Stomach (tissue), 9 donors: ENCODE results near the gene SDR42E2. TPM values are rescaled to one million over a fixed set of nuclear protein-coding genes. Genes with fewer than 3 reads are reported as not detected.

ENCODE experiments used
- DNase-seq, 2 donors: peaks; one replicate each; pipeline versions ENCODE4 v3.0.0 to v3.0.0-alpha.2; 2013 to 2019
- H3K27ac ChIP-seq, 5 donors: fragments of 200-600 bp in 4 of 5; sonication (generic) in 4 of 5; one replicate each; pipeline ENCODE4 v1.5.1; 2013 to 2019; ENCODE audit warnings: mild to moderate bottlenecking in 1 of 5, moderate library complexity in 1 of 5
- H3K27me3 ChIP-seq, 3 donors: fragments of 200-600 bp; sonication (generic); one replicate each; pipeline ENCODE4 v1.5.1; 2017 to 2019; ENCODE audit warnings: mixed run types in 1 of 3
- H3K36me3 ChIP-seq, 4 donors: fragments of 200-600 bp; sonication (generic); 1 replicate in 3 of 4; 2 replicates in 1 of 4; pipeline ENCODE4 v1.5.1; 2016 to 2019
- H3K4me1 ChIP-seq, 4 donors: fragments of 200-600 bp; sonication (generic); one replicate each; pipeline ENCODE4 v1.5.1; 2016 to 2019
- H3K4me3 ChIP-seq, 4 donors: fragments of 200-600 bp; sonication (generic) in 3 of 4; one replicate each; pipeline ENCODE4 v1.5.1; 2016 to 2019; ENCODE audit warnings: mild to moderate bottlenecking in 1 of 4
- H3K9me3 ChIP-seq, 4 donors: fragments of 200-600 bp; sonication (generic); one replicate each; pipeline ENCODE4 v1.5.1; 2016 to 2019
- EP300 ChIP-seq: sonication (generic); formaldehyde crosslinking; IDR thresholded peaks from one replicate; pipeline ENCODE4 v1.6.1; 2017; ENCODE audit warnings: antibody characterized with exemption
- POLR2A ChIP-seq, 4 donors: fragments of 450-650 bp; IDR thresholded peaks; one replicate each; pipeline ENCODE4 v1.6.1; 2016; ENCODE audit warnings: antibody characterized with exemption in 4 of 4, control low read depth in 2 of 4, mild to moderate bottlenecking in 1 of 4, moderate library complexity in 1 of 4
- POLR2AphosphoS5 ChIP-seq, 3 donors: sonication (generic); formaldehyde crosslinking; IDR thresholded peaks; one replicate each; pipeline ENCODE4 v1.6.1; 2016; ENCODE audit warnings: antibody characterized with exemption in 3 of 3
- WGBS, 5 donors: extraction: QIAGEN DNeasy Blood & Tissue Kit in 3 of 5; methylation state at CpG; one replicate each; pipeline versions ENCODE4 v1.1.5 to v1.1.7; 2013 to 2018; 5-methylcytosine and 5-hydroxymethylcytosine counted together
- intact Hi-C: fragments of 100-400 bp; cut with DNase I; formaldehyde crosslinking; loops from one replicate; pipeline ENCODE4 v1.15.1; 2023; ENCODE audit warnings: low total_unique reads
- polyA plus RNA-seq, 3 donors: library from polyadenylated mRNA; stranded (reverse); fragments of 200-250 nt; gene quantifications; one replicate each; pipeline ENCODE4 v1.2.3, GENCODE V29; 2013
- total RNA-seq, 5 donors: library from RNA; depleted of rRNA; stranded (reverse); fragments of >200 nt; gene quantifications; one replicate each; pipeline versions ENCODE4 v1.1.0 to v1.2.3, GENCODE V29; 2014 to 2016
- TF ChIP-seq, protein P1 (sequence below), 7 experiments: fragments of 450-650 bp in 4 of 7; fragments of 200-600 bp in 3 of 7; sonication (generic) in 3 of 7; IDR thresholded peaks; one replicate each; pipeline ENCODE4 v1.5.1; 2016 to 2019; ENCODE audit warnings: antibody characterized with exemption in 7 of 7, control low read depth in 2 of 7, mild to moderate bottlenecking in 1 of 7
- donor health status: healthy with polysubstance abuse.
- donor health status: Bipolar disorder and iron deficiency.
- donor health status: healthy.

The SDR42E2 gene
- total and polyA plus RNA-seq, 8 donors: not detected

DNA sequence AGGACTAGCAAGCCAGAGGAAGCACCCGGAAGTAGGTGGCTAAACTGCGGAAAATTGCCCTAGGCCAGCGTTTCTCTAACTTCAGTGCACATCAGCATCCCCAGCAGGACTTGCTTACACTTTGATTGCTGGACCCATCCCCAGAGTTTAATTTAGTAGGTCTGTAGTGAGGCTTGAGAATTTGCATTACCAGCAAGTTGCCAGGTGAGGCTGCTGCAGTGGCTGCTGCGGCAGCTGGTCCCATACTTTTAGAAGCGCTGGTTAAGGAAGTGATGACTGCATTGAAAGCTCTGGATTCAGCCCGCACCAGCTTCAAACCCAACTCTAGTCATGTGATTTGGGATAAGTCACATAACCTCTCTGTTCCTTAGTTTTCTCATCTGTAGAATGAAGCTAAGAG is 48.0 kb downstream of the SDR42E2 start:
- H3K27ac ChIP-seq: no peak overlapping the region
- H3K4me1 ChIP-seq: peaks cover 33 to 80% (median 56%) of the 10 kb centered on the region in 4 donors
- DNase-seq: no peak
- WGBS, 5 donors: 93 to 96% (median 96%) methylated on average over 6 of the region's 6 CpGs
- peaks cover 0 to 34% (median 30%) of the 10 kb centered on the region in 4 donors for H3K36me3 ChIP-seq
- no peaks in the 10 kb centered on the region for H3K27me3 ChIP-seq
- peak overlapping the region in 1 of 4 donors; percentile 17 for H3K4me3 ChIP-seq
- intact Hi-C loops: no loop called here
- no peaks in the 10 kb centered on the region for H3K9me3 ChIP-seq
- TF ChIP-seq EP300 (no peak), POLR2AphosphoS5 (IDR thresholded peaks at IDR 0.05) (no peak), POLR2A (IDR thresholded peaks at IDR 0.05) (no peak)
- TF ChIP-seq, protein P1, sequence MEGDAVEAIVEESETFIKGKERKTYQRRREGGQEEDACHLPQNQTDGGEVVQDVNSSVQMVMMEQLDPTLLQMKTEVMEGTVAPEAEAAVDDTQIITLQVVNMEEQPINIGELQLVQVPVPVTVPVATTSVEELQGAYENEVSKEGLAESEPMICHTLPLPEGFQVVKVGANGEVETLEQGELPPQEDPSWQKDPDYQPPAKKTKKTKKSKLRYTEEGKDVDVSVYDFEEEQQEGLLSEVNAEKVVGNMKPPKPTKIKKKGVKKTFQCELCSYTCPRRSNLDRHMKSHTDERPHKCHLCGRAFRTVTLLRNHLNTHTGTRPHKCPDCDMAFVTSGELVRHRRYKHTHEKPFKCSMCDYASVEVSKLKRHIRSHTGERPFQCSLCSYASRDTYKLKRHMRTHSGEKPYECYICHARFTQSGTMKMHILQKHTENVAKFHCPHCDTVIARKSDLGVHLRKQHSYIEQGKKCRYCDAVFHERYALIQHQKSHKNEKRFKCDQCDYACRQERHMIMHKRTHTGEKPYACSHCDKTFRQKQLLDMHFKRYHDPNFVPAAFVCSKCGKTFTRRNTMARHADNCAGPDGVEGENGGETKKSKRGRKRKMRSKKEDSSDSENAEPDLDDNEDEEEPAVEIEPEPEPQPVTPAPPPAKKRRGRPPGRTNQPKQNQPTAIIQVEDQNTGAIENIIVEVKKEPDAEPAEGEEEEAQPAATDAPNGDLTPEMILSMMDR (IDR thresholded peaks at IDR 0.05): no peak

DNA sequence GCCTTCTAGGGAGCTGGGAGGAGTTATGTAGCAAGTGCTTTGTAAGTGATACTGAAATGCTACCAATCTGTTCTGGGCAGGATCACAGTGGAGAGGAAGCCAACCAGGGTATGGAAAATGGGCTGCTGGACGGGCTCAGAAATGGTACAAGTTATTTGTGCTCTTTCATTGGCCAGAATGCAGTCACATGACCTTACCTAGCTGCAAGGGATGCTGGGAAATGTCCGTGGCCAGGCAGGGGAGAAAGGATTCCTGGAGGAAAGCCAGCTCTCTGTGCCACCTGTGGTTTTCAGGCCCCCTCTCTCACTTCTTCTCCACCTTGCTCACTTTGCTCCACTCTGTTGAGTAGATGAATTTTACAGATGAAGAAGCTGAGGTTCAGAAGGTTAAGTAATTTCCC is 48.5 kb downstream of the SDR42E2 start:
- H3K4me3 ChIP-seq: no peak overlapping the region
- 72 to 87% (median 81%) methylated on average over 2 of the region's 2 CpGs for WGBS, 5 donors
- H3K27ac ChIP-seq: no peak overlapping the region
- no peaks in the 10 kb centered on the region for H3K9me3 ChIP-seq
- H3K4me1 ChIP-seq: peaks cover 29 to 80% (median 53%) of the 10 kb centered on the region in 4 donors
- peaks cover 0 to 39% (median 33%) of the 10 kb centered on the region in 4 donors for H3K36me3 ChIP-seq
- TF ChIP-seq EP300 (no peak), POLR2AphosphoS5 (IDR thresholded peaks at IDR 0.05) (no peak), POLR2A (IDR thresholded peaks at IDR 0.05) (no peak)
- TF ChIP-seq, protein P1 (IDR thresholded peaks at IDR 0.05): no peak
- H3K27me3 ChIP-seq: no peaks in the 10 kb centered on the region
- intact Hi-C loops: no loop called here
- no peak for DNase-seq

DNA sequence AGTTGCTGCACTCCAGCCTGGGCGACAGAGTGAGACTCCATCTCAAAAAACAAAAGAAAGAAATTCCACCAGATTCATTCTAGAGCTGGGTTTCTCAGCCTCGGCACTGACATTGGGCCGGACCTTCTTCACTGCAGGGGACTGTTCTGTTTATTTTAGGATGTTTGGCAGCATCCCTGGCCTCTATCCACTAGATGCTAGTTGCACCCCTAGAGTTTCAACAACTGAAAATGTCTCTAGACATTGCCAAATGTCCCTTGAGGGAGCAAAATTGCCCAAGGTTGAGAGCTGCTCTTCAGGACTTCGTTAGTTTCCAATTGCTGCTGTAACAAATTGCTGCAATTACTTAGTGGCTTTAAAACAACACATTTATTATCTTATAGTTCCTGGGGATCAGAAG is 50.9 kb downstream of the SDR42E2 start:
- peaks cover 3 to 41% (median 38%) of the 10 kb centered on the region in 4 donors for H3K36me3 ChIP-seq
- H3K9me3 ChIP-seq: no peaks in the 10 kb centered on the region
- H3K4me1 ChIP-seq: peaks cover 20 to 79% (median 48%) of the 10 kb centered on the region in 4 donors
- H3K27me3 ChIP-seq: no peaks in the 10 kb centered on the region
- intact Hi-C loops: no loop called here
- 67 to 89% (median 78%) methylated on average over 4 of the region's 4 CpGs for WGBS, 5 donors
- H3K27ac ChIP-seq: no peak overlapping the region
- no peak for TF ChIP-seq POLR2AphosphoS5 (IDR thresholded peaks at IDR 0.05)
- DNase-seq: no peak
- no peak overlapping the region for H3K4me3 ChIP-seq

DNA sequence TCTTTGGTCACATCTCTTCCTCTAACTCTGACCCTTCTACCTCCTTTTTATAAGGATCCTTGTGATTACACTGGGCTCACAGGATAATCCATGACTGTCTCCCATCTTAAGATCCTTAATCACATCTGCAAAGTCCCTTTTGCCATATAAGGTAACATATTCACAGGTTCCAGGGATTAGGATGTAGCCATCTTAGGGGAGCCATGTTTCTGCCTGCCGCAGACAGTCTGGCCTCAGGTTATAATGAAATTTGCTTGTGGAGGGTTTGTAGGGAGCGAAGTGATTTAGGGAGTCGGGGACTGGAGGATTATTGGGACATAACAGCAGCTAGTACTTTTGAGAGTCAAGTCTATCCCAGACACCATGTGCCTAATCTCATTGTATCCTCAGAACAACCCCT is 51.5 kb downstream of the SDR42E2 start:
- H3K27ac ChIP-seq: no peak overlapping the region

GRCh38 chr16:22214402-22214801 is 52.1 kb downstream of the SDR42E2 start:
- Histone ChIP-seq H3K4me1 (peaks cover 10 to 68% (median 39%) of the 10 kb centered on the region in 4 donors), H3K27me3 (no peaks in the 10 kb centered on the region), H3K9me3 (no peaks in the 10 kb centered on the region), H3K4me3 (no peak overlapping the region), H3K27ac (no peak overlapping the region), H3K36me3 (peaks cover 3 to 41% (median 39%) of the 10 kb centered on the region in 4 donors)
- TF ChIP-seq POLR2A (IDR thresholded peaks at IDR 0.05) (no peak), EP300 (no peak)
- 47 to 98% (median 93%) methylated on average over 2 of the region's 2 CpGs for WGBS, 5 donors
- no peak for DNase-seq
- intact Hi-C loops: no loop called here

More for the DNA sequence above, 51.5 kb downstream of the SDR42E2 start:
- intact Hi-C loops: no loop called here
- 95 to 100% (median 97%) methylated on average over 3 of the region's 3 CpGs for WGBS, 5 donors
- H3K4me1 ChIP-seq: peaks cover 16 to 74% (median 45%) of the 10 kb centered on the region in 4 donors
- no peak for DNase-seq
- H3K36me3 ChIP-seq: peaks cover 3 to 41% (median 39%) of the 10 kb centered on the region in 4 donors
- no peaks in the 10 kb centered on the region for H3K27me3 ChIP-seq
- H3K4me3 ChIP-seq: no peak overlapping the region
- no peak for TF ChIP-seq POLR2AphosphoS5 (IDR thresholded peaks at IDR 0.05)
- no peak for TF ChIP-seq POLR2A (IDR thresholded peaks at IDR 0.05)
- TF ChIP-seq, protein P1 (IDR thresholded peaks at IDR 0.05): no peak
- no peak for TF ChIP-seq EP300
- H3K9me3 ChIP-seq: no peaks in the 10 kb centered on the region
